NCI-H146 (cell line): ENCODE measurements around the gene PREX1.
"Not testable (repeated sequence)": the region's sequence is repeated elsewhere in the genome, so short reads cannot be mapped to it uniquely, and the experiment has no call there.

Source experiments
- DNase-seq: peaks from one replicate; lab custom pipeline; 2025; lab: John Stamatoyannopoulos, UW

PREX1 gene

DNA sequence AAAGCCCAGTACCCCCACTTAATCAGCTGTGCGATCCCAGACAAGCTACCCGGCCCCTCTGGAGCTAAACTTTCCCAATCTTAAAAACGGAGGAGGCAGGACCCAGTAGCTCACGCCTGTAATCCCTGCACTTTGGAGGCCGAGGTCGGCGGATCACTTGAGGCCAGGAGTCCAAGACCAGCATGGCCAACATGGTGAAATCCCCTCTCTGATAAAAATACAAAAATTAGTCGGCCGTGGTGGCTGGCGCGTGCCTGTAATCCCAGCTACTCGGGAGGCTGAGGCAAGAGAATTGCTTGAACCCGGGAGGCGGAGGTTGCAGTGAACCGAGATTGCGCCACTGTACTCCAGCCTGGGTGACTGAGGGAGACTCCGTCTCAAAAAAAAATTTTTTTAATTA, 1.3 kb downstream of the PREX1 start:
- not testable (repeated sequence) for DNase-seq

- DNase-seq, result no peak
These were observed 1.7 kb downstream of the PREX1 start for GRCh38 chr20:48826069-48826468.

DNA sequence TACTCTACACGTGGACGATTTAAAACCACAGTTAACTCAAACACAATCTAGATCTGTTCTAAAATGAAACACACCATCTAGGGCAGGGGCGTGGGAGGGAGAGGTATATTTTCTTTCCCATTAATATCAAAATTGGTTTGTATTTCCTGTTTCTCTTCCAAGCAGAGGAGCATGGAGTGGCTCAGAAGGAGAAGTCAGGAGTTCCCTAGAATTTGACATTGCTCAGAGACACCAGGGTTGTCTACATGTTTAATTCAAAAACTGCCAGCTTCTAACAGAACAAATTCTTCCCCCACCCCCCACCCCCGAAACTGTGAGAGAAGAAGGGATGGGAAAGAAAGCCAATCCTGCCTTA, 2.3 kb downstream of the PREX1 start:
- no peak for DNase-seq

GRCh38 chr20:48824830-48825565, 2.8 kb downstream of the PREX1 start:
- no peak for DNase-seq

- no peak for DNase-seq
These were observed 3.8 kb downstream of the PREX1 start for GRCh38 chr20:48823960-48824498.

DNA sequence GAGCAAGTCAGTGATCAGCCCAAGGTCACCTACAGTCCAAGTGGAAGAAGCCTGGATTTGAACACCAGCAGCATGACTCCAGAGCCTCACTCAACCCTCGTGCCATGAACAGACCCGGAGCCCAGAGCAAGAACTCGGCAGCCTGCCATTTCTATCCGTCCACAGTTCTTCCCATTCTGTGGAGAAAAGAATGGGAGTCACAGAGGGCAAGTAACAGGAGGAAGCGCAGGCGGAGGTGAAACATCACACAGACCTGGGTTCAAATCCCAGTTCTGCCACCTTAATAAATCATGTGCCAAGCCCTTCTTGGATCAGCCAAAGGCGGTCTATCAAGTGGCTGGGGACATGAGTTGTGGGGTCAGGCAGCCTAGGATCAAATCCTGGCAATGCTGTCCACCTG, 4.3 kb downstream of the PREX1 start:
- DNase-seq, result no peak

GRCh38 chr20:48822879-48823385, 4.9 kb downstream of the PREX1 start:
- DNase-seq, result no peak

- DNase-seq, result no peak
These were observed 5.6 kb downstream of the PREX1 start for GRCh38 chr20:48822178-48822577.

DNA sequence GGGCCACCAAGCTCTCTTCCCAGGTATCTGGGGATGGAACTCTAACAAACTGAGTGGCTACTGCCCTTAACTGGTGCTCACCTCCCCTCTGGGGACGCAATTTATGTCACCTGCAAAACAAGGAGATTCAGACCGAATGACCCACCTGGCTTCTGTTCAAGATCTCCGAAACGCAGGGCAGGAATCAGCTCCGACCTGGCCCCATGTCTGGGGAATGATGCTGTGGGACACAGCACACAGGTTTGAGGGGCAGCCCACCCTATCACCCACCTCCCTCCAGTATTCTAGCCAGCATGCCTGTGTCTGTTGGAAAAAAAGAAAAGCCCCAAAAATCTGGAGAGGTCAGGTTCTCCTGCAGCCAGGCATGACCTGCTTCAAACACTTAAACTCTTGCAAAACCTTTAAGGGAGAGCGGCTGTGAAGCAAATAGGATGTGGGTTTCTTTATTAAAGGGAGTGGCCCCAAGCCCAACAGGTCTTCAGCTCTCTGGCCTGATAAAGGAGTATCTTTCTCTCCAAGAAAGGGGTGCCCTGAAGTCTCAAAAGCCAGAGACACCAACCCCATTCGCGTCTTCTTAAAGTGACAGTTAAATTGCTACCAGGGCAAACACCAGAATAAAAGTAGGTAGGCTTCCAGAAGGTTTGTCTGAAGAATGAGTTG, 6.4 kb downstream of the PREX1 start:
- no peak for DNase-seq

GRCh38 chr20:48820649-48820973, 7.2 kb downstream of the PREX1 start:
- no peak for DNase-seq

DNA sequence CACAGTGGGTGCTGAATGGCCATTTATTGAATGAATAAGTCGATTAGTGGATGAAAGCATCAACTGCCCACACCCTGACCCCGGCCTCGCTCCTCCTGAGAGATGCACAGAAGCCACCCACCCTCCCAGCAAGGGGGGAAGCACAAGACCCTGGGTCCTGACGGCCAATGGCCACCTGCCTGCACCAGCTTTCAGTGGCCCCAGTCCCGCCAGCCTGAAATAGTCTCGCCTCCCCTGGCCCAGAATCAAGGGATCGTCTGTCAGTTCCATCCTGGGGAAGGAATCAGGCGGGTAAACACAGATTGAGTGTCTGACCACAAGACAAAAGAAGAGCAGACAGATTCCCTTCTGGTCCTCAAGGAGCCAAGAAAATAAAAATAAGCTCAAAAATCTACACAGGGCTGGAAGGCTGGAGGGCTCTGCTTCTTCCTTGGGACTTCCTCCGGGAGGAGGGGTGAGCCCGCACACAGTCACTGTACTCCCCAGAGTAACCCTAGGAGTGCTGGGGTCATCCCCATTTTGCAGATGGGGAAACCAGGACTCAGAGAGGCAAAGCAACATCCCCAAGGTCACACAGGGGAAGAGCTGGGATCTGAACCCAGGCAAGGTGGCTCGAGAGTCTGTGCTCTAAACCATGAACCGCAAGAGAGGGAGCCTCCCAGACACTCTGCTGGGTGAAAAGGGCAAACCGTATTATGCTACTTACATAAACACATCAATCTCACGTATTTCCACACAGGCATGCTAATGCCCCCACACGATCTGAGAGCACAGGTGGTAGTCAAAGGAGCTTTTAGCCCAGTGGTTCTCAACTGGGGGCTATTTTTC, 7.8 kb downstream of the PREX1 start:
- DNase-seq, result no peak

DNA sequence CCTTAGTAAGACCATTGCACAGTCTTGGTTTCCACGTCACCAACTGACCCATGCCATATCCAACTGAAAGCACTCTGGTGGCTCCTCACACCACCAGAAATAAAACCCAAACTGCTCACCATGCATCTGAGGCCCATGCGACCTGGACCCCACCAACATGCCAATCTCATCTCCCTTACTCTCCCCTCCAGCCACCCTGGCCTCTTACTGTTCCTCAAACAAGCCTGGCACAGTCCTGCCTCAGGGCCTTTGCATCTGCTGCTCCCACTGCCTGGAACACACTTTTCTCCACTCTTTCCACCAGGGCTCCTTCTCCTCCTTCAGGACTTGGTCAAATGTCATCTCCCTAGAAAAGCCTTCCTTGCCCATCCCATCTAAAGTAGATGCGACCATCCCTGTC, 8.7 kb downstream of the PREX1 start:
- no peak for DNase-seq

- no peak for DNase-seq
These were observed 9.3 kb downstream of the PREX1 start for GRCh38 chr20:48818481-48818987.

GRCh38 chr20:48818031-48818370, 9.8 kb downstream of the PREX1 start:
- DNase-seq, result no peak

DNA sequence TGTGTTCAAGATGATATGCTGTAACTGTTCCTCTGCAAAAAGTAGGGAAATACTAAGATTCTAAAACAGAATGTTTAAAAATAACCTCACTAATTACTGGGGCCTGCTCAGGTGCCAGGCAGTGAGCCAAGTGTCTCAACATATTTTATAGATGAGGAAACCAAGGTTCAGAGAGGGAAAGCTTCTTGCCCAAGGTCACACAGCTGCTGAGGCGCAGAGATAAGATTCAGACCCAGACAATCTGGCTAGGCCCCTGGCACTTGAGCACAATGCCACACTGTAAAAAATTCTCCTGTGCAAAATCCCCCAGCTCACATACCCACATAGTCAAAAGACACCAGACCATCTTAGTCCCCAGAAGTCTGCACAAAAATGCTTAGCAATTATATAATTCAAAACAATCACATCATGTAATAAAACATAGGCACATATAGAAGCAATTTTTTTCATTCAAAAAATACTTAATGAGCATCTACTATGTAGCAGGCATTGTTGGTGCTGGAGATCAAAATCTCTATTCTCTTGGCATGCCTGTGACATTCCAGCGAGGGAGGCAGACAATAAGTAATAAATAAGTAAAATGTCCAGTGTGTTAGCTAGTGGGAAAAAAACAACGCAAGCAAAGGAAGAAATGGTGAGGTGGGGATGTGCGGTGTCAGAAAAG, 10.3 kb downstream of the PREX1 start:
- no peak for DNase-seq

GRCh38 chr20:48816282-48817205, 11.3 kb downstream of the PREX1 start:
- DNase-seq, result no peak

DNA sequence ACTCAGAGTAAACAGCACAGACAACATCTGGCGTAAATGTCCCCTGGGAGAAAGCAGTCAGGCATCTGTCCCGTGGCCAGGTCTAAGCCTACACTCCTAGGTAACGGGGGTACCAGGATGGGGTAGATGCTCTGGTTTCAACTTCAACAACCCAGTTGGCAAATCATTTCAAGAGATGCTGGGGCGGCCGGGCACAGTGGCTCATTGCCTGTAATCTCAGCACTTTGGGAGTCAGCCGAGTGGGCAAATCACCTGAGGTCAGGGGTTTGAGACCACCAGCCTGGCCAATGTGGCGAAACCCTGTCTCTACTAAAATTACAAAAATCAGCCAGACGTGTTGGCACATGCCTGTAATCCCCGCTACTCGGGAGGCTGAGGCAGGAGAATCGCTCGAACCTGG, 12.3 kb downstream of the PREX1 start:
- no peak for DNase-seq

DNA sequence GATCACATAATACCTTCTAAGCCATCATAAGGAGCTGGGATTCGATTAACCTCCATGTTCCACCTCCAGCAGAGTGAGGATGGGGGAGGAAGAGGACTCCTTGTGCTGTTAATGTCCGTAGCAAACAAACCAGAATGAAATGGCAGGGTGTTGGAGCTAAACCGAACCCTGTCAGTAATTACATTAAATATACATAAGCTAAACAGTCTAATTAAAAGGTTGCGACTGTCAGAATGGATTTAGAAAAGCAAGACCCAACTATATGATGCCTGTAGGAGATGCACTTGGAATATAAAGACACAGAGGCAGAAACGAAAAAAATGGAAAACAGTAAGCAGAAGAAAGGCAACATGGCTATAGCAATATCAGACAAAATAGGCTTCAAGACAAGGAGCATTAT, 13.2 kb downstream of the PREX1 start:
- no peak for DNase-seq

- DNase-seq, result no peak
These were observed 13.8 kb downstream of the PREX1 start for GRCh38 chr20:48813930-48814546.

GRCh38 chr20:48813446-48813747, 14.4 kb downstream of the PREX1 start:
- DNase-seq, result no peak
